GM18861 (cell line): Measurements from ENCODE around the gene RBM12.

Experiments used
- ATAC-seq: cut with Tn5 transposase; IDR thresholded peaks from one replicate; pipeline ENCODE4 v1.9.1; 2021; ENCODE audit not compliant: unreplicated experiment

Gene RBM12

DNA sequence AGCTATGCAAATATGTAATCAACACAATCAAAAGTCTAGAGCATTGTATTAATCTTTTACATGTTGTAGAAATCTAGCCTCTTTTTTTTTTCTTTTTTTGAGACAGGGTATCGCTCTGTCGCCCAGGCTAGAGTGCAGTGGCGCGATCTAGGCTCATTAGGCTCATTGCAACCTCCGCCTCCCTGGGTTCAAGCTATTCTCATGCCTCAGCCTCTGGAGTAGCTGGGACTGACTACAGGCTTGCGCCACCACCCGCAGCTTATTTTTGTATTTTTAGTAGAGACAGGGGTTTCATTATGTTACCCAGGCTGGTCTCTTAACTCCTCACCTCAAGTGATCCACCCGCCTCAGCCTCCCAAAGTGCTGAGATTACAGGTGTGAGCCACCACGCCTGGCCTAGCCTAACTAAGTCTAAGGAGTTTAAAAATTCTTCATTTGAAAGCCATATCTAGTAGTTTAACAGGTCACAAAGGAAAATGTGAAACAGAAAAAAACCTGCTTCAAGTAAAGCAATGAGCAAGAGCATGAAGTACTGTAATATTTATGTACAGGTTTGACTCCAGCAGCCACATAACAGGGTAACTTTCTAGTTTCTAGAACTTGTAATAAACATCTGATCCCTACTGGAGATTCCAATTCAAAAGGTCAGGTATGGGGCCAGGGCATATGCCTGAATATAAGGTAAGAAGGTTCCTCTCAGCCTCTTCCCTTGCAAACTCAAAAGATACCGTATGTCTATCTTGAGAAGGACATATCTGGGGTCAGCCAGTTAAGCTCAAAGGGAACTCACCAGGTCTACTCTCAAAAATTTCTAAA lies 4.4 kb downstream of the RBM12 start:
- ATAC-seq: no peak

DNA sequence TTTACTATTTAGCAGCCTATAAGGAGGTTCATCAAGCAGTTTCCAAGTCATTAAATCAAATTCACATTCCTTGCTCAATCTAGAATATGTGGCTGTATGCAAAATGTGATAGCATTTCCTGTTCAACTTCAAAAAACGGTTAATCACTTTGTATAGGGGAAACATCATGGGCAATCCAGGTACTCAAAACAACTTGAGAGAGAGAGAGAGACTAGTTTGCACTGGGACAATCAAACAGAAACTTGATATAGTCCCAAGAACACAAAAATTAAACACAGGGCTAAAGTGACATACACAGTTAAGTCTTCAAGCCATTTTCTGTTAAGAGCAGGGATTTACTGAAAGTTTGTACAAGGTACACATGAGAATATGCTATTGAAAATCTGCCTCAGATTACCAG lies 7.4 kb downstream of the RBM12 start:
- no peak for ATAC-seq

- no peak for ATAC-seq
Measured at GRCh38 chr20:35654415-35654814, 10.3 kb downstream of the RBM12 start.

GRCh38 chr20:35653893-35654292 lies 10.8 kb downstream of the RBM12 start:
- ATAC-seq: no peak

DNA sequence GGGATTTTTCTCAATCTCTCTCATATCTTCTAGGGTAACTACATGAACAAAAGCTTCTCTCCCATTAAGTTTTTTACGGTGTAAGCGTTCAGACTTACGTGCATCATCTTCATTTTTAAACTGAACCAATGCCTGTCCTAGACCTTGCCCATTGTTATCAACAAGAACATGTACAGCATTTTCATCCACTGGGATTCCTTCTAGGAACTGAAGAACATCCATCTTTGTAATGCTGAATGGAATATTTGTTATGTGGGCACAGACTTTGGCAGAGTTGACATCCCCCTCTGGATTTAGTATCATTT lies 11.3 kb downstream of the RBM12 start:
- no peak for ATAC-seq

DNA sequence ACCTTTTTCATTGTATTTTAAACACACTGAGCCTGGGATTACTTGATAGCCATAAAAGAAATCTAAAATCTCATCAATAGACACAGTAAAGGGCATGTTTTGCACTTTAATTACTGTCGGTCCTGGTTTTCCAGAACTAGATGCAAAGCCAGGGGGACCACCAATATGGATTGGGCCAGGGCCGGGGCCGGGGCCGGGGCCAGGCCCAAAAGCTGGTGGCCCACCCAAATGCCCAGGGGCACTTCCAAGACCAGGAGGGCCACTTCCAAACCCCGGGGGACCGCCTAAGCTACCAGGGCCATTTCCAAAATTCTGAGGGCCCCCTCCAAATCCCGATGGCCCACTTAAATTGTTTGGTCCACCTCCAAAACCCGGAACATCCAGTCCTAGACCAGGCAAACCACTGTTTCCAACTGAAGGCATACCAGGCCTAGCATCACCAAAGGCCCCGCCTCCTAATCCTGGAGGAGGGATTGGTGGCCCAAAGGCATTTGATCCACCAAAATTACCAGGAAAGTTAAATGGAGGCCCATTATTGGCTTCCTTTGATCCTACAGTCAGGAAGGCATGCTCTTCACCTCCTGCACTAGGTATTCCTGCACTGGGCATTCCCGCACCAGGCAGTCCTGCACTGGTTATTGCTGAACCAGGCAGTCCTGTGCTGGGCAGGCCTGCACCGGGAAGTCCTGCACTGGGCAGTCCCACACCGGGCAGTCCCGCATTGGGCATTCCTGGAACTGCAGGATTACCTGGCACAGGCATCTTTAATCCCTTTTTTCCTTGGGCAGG lies 11.9 kb downstream of the RBM12 start:
- no peak for ATAC-seq

GRCh38 chr20:35651958-35652357 lies 12.7 kb downstream of the RBM12 start:
- ATAC-seq: no peak

DNA sequence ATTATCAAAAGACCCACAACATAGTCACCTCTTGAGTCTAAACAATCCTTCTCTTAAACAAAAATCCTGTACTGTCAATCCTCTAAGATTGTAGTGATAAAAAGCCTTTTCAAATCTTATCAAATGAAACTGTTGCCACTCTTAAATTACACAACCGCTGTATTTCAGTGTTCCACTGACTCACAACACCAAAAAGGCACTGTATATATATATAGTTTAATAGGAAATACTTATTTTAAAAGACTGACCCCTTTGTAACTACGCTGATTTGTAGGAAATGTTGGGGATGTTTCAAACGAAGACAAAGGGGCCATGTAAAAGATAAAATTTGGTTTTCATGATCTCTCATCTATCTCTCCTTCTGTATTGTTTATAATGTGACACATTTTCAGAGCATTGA lies 14.1 kb downstream of the RBM12 start:
- ATAC-seq: no peak

DNA sequence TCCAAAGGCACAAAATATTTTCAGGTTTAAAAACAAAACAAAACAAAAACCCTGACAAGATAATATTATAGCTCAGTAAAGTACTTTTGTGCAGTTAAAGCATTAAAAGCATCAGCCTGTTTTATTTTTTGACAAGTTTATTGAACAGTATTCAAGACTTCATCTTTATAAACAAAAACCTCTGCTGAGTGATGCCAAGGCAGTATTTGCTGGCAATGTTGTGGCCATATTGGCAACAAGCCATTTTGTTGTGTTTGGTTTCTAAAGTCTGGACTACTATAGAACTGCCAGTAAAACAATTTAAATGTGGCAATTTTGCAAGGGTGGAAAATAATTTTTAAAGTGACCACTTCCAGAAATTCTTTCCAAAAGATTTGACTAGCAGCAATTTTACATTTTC lies 15.9 kb downstream of the RBM12 start:
- no peak for ATAC-seq

- no peak for ATAC-seq
Measured at GRCh38 chr20:35644806-35645205, 19.9 kb downstream of the RBM12 start.

- no peak for ATAC-seq
Measured at GRCh38 chr20:35643045-35643444, 21.7 kb downstream of the RBM12 start.

- no peak for ATAC-seq
Measured at GRCh38 chr20:35641743-35642142, 23.0 kb downstream of the RBM12 start.

DNA sequence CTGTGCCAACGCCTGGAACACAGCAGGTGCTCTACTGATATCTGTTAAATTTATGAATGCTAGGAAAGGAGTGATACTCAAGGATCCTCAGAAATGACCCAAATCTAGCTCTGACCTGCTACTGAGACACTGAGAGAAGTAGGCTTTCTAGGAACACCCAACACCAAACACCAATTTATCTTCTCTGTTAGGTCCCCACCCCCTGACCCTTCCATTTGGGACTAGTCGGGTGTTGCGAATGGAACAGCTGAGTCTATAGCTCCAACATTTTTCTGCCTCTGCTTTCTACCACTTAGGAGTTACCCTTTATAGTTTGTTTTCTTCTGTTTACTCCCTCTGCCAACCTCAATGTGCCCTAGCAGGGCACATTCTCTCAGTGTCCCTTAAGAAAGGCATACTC lies 24.0 kb downstream of the RBM12 start:
- no peak for ATAC-seq

- ATAC-seq: no peak
Measured at GRCh38 chr20:35638751-35639150, 25.9 kb downstream of the RBM12 start.

DNA sequence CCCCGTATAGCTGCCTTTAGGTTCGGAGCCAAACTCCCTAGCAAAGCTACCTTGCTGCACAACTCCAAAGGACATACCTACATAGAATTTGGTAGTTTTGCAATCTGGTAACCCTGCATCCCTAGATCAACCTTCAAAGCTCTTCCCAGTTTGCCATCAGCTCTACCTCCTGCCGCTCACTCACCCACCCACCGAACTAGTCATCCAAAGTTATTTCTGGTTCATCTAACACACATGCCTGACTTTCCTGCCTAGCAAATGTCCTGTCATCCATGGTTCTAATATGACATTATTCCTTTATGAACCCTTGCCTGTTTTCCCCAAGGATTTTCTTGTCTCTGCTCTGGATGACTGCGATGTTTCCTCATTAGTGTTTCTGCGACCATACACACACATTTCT lies 27.4 kb downstream of the RBM12 start:
- ATAC-seq: no peak

DNA sequence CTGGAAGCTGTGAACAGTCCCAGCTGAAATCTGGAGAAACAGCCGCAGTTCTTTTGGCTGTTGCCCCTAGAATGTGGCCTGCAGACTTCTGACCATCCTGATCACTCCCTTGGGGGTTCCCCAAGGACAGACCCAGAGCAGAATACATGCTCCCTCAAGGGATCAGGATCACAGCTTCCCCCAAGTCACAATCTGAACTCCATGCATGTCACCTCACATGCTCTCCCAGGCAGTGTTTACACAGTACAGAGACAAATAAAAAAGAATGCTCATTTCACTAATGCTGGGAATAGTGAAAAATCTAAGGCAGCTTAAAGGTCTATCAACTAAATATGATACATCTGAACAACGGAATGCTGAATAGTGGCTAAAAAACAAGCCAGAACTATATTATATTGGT lies 28.6 kb downstream of the RBM12 start:
- no peak for ATAC-seq

- no peak for ATAC-seq
Measured at GRCh38 chr20:35635652-35636051, 29.0 kb downstream of the RBM12 start.

DNA sequence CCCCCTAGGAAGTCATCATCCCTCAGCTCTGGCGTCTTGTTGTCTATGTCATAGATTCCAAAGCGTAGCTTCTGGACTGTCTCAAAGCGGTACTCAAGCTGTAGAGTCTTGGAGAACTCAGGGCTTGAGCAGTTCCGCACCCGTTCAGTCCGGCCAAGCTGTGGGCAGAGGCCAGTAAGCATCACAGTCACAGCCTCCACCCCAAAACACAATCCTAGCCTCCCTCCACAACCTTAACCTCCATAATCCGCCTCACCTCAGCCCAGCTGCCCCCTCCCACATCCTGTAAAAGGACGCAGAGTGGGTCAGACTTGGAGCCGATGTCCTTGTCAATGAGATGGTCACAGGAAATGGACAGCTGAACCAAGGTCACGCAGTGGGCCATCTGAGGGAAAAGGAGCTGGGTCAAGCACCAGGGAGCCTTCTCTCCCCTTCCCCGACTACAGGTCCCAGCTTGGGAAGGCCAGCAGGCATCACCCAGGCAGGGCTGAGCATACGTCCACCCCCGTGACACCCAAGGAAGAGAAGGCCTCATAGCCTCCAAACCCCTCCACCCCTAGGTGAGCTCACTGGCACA lies 32.1 kb downstream of the RBM12 start:
- ATAC-seq: no peak

GRCh38 chr20:35630636-35631035 lies 34.1 kb downstream of the RBM12 start:
- no peak for ATAC-seq

GRCh38 chr20:35629427-35630145 lies 35.1 kb downstream of the RBM12 start:
- ATAC-seq: no peak

DNA sequence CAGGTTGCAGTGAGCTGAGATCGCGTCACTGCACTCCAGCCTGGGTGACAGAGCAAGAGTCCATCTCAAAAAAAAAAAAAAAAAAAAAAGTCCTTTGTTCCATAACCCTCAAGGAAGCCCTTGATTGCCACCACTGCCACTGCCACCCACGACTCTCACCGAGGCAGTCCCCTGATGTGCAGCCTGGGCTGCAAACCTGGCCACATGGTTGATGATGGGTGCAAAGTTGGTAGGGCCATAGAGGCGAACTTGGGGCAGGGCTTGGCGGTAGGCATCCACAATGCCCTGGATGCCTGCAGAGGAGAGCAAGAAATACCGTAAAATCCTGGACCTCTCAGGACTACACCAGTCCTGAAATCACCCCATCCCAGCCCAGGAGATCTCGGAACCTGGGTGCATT lies 37.6 kb downstream of the RBM12 start:
- no peak for ATAC-seq
